HG03060 (cell line): Measurements from ENCODE around the gene CDX1.

Experiments
- ATAC-seq: cut with Tn5 transposase; IDR thresholded peaks from one replicate; pipeline ENCODE4 v1.9.1; 2021; ENCODE audit warnings: low read depth, moderate number of reproducible peaks; ENCODE audit not compliant: unreplicated experiment

CDX1 gene

DNA sequence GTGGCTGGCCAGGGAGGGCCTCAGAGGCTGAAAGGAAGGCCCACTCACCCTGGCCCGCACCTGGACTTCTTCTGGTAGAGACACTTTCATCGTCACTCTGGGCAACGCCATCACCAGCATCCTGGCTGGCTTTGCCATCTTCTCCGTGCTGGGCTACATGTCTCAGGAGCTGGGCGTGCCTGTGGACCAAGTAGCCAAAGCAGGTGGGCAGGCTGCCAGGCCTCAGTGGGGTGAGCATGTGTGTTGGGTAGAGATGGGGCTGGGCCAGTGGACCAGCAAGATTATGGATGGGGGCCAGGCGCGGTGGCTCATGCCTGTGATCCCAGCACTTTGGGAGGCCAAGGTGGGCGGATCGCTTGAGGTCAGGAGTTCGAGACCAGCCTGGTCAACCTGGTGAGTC, 35.9 kb downstream of the CDX1 start:
- no peak for ATAC-seq

DNA sequence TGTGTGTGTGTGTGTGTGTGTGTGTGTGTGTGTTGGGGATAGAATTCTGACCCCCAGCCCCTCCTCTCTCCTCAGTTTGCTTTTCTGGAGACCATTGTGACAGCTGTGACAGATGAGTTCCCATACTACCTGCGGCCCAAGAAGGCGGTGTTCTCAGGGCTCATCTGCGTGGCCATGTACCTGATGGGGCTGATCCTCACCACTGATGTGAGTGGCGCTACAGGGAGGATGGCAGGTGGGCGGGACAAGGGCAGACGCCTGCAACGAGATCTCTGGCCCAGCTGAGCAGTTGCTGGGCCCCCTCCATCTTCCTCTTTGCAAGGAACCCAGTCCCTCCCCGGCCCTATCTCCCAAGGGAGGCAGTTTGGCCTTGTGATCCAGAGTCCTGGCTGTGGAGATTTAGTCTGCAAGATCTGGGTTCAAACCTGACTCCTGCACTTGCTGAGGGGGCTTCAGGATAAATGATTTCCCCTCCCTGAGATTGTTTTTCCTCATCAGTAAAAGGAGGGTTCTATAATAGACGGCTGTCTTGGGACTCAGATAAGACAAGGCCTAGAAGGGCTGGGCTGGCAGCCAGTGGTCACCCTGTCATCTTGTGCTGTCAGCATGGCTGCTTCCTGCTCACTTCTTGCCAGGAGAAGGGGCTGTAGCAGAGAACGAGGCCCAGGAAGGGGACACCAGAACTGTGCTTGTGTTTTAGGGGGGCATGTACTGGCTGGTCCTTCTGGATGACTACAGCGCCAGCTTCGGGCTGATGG, 37.4 kb downstream of the CDX1 start:
- no peak for ATAC-seq

DNA sequence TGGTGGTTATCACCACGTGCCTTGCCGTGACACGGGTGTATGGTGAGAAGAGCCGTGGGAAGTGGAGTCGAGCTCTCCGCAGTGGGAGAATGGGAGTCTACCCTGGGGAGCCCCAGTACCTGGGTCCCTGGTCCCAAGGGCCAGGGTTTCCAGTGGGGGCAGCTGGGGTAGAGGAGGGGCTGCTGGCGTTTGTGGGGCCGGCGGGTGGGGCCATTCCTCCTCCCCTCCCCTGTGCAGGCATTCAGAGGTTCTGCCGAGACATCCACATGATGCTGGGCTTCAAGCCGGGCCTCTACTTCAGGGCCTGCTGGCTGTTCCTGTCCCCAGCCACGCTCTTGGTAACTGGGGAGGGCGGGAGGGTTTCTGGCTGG, 38.0 kb downstream of the CDX1 start:
- no peak for ATAC-seq

DNA sequence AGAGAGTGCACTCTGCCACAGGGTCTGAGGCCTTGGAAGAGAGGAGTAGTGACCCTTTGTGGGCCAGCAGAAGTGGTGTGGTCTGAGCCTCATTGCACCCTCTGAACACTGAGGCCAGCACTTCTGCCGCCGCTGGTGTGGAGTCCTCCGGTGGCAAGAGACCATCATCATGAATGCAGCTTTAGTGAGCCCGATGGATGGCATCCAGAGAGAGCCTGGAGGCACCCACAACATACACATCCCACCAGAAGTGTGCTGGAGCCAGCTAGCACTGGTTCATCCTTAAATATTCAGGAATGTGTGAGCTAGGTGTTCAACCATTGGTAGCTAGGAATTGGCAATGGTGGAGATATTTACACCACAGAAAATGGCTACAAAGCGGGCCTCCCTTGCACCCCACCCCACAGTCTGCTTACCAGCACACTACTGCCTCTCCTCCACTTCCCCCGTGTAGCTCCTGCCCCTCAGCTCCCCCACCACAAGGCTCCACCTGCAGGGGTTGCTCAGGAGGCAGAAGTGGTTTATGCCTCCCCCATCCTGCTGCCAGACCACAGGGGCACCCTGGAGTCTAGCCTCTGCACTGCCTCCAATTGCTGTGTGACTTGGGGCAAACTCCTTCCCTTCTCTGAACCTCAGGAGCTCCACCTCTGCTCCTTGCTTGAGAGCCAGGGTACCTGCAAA, 39.7 kb downstream of the CDX1 start:
- no peak for ATAC-seq

DNA sequence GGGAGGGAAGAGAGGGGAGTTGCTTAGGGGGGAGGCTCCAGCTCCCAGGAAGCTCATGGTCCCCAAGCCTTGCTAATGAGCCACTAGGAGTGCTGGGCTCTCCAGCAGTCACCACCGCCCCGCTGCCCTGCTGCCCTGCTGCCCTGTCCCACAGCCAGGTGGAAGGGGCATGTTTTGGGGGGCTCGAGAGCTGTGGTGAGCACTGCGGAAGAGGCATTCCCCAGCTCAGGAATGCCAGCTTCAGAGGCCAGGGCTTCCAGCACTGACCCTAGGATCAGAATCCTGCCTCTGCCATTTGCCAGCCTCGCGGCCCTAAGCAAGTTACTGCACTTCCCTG, 40.2 kb downstream of the CDX1 start:
- no peak for ATAC-seq

DNA sequence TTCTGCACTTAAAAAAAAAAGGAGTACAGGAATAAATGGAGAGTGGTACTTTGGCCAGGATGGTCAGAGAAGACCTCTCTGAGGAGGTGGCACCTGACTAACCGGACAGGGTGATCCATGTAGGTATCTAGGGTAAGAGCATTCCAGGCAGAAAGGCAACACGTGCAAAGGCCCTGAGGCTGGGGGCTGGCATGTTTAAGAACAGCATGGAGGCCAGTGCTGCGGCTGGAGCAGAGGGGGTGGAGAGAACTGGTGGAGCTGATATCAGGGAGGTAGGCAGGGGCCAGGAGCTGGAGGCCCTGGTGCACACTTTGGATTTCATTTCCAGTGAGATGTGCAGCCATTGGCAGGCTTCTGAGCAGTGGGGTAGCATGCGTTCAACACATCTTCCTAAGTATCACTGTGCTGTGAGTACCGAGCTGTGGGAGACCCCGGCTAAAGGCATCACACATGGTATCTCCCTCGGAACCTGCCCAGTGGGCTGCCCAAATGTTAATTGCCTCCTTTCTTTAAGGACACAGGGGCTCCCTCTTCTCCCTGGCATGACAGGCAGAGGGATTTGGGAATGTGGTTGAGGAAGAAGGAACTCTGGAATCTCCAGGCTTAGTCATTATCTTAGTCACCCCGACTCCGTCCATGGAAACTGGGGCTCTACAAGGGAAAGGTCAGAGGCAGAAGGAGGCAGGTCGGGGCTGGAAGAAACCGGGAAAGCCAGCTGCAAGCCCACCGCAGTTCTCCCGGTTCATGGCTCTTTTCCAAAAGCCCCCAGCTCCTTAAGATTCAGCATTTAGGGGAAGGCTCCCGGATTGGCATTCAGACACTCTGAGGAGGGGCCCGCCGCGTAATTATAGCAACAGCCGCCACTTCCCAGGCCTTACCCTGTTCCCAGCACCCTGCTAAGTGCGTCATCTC, 41.9 kb downstream of the CDX1 start:
- ATAC-seq, result no peak

DNA sequence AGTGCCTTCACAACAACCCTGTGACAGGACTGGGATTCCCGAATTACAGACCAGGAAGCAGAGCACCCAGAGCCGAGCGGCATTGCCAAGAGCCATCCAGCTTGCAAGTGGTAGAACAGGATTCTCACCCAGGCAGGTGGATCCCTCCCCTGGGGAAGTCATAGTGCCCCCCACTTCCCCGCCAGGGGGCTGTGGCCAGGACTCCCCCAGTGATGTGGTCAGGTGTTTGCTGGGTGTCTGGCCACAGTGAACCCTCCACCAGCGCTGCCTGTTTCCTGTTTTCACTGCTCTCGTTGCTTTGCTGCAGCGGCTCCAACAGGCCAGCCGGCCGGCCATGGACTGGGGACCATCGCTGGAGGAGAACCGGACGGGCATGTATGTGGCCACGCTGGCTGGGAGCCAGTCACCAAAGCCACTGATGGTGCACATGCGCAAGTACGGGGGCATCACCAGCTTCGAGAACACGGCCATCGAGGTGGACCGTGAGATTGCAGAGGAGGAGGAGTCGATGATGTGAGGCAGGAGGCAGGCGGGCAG, 42.6 kb downstream of the CDX1 start:
- ATAC-seq, result no peak

DNA sequence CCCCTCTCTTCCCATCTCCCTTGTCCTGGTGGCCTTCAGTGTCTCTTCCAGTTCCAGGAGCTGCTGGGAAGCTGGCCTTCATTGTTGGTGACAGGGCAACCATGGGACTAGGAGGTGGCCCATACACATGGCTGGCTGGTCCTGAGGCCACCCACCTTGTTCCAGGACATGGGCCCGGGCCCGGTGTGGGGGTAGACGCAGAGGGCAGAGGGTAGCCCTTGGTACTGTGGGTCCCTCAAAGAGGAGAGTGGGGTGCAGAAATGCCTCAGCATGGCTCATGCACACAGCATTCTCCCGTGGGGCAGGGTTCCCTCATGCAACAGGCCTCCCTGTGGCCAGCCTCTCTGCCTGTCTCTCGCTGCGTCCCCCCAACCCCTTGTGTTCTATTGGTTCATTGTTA, 44.1 kb downstream of the CDX1 start:
- no peak for ATAC-seq

DNA sequence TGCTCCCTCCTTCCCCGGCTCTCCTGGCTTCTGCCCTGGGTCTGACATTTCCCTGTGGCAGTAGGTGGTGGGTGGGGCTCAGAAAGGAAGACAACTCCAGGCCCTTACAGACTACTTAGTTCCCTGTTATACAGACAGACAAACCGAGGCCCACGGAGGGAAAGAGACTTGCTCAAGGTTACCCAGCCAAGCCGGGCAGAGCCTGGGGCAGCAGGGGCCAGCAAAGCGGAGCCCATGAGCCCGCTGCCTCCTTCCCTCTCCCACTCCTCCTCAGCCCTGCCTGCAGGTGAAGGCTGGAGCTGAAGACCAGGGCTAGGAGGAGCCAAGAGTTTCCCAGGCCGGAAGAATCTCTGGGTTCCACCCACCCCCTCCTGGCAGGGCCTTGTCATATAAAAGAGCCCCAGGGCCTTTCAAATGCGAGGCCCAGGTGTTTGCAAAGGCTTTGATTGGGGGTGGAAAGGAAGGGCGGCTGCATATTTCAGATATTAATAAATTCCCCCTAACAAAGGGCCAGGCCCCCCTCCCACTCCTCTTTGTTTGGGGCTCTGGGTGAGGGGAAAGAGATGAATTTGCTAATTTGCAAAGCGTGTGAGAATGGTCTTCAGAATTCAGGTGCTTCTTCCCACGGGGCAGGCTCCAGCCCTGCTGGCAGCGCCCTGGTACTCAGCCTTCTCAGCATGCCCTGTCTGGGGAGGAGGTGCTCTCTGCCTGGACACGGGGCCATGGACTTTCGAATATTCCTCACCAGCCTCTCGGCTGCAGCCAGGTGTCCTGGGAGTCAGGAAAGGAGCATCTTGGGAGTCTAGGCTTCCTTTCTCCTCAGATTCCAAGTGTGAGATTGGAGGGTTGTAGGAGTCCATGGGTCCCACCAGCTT, 44.8 kb downstream of the CDX1 start:
- no peak for ATAC-seq

DNA sequence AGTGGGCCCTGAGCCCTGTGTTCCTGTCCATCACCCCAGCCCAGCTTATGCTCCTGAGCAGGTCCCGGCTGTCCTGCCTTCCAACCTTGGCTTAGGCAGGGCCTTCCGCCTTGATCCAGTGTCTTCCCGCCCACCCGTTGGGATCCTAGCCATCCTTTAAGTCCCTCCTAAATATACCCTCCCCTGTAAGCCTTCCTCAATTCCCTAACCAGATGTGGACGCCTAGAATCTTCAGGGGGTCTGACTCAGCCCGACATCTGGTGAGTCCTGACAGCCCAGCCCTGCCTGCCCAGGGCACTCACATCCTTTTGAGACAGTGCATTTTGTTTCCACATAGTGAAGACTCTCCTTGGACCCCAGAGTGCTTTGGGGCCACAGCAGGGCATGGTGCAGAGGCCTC, 47.0 kb downstream of the CDX1 start:
- ATAC-seq, result no peak

DNA sequence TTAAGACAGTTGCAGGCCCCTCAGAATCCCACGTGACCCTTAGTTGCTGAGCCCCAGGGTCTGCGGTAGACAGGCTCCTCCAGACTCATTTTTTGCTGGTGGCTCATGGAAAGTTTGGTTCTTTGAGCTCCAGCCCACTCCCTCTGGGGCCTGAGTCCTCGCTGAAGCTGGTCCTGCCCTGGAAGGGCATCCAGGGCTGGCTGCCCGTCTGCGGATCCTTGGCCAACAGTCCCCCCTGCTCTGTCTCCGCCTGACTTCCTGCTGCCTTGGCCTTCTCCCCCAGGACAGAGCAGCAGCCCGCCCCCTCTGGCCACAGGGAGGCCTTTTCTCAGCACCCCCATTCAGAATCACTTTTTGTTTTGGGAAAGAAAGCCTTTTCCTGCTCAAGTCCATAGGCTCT, 47.7 kb downstream of the CDX1 start:
- no peak for ATAC-seq

DNA sequence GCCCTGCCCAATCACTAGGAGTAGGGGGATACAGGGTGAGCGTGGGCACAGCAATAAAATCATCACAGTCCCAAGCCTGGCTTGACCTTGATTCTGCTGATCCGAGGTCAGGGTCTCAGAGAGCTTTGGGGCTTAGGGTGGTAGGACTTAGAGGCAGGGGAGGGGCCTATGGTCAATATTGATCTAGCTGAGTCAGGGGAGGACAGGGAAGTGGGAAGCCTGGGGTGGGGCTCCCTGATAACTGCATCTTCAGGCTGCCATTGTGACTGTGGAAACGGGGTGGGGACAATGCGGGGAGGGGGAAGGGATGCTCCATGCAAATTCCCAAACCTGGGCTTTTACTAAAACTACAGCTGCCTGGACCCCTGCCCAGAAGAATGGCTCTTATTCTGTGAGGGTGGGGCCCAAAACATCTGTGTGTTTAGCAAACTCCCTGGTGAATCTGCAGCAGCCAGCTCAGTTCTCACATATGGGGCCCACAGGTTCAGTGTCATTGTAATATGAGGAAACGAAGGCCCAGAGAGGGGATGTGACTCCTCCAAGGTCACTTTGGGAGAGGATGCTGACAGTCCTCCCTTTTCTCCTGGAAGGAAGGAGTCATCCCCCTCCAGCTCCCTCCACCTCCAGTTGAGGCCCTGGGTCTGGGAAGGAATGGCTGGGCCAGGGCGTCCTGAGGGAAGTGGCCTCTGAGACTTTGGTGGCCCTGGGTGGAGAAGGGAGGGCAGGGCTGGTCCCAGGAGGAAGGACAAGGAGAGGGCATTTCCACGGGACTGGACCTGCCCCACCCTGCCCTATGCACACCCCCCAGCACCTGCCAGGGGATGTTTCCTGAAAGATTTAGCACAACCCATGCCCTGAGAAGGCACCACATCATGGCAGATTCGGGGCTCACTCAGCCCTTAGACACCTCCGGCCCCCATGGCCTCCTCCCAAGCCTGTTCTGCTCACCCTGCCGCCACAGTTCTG, 49.7 kb downstream of the CDX1 start:
- ATAC-seq, result no peak

DNA sequence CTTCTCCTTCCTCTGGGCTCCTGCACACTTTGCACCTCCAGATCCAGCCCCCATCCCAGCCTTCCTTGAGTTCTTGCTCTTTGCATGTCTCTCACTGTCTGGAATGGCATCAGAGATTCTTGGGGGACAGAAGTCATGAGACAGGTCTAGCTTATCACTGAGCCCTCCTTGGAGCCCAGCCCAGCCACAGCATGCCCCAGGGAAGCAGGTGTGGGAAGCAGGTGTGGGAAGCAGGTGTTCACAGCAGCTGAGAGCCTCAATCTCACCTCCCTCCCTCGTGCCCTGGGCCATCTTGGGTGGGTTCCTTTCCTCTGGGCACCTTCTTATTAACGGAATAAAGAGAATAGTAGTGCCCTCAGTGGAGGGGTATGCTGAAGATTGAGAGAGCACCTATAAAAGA, 50.5 kb downstream of the CDX1 start:
- no peak for ATAC-seq

DNA sequence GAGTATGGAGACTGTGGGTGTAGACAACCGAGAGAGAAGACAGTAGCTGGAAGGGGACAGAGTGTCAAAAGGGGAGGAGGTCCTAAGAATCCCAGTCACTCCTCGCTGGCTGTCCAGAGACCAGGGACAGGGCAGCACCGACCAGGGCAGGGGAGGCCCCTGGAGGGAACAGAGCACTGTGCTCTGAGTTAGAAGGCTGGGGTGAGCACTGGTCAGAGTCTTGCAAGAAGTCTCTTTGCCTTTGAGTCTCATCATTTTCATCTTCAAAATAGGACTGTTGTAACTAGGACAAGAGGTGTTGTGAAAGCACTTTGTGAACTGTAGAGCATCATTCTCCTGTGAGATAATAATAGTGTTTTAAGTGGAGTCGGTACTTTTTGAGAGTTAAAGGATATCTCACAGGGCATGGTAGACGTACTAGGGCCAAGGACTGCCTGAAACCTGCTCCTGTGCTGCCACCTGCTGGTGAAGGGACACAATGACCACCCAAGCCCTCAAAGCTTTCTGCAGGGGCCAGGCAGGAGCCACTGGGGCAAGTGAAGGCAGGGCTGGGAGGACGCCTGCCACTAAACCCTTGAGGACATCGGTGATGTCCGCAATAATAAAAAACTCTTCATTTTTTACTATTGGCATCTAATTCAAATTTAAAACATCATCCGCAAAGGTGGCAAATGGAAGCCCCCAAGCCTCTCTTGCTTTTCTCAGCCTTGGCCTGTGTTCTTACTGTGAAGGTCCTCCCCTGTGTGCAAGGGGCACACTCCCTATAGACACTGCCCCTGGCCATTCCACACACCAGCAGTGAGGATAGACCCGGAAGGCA, 51.5 kb downstream of the CDX1 start:
- no peak for ATAC-seq

DNA sequence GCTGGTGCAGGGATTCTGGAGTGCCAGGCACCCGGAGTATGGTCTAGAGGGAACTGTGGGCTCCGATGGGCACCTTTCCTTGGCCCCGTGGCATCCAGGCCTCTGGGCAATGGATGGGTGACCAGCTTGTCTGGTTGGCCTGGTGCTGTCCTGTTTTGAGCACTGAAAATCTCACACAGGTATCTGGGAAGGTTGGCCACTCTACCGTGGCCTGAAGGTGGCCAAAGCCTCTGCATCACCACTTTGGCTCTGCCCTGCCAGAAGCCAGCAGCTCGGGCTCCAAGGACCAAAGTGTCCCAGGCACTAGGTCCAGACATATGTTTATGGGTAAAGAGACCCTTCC, 52.1 kb downstream of the CDX1 start:
- ATAC-seq, result no peak

DNA sequence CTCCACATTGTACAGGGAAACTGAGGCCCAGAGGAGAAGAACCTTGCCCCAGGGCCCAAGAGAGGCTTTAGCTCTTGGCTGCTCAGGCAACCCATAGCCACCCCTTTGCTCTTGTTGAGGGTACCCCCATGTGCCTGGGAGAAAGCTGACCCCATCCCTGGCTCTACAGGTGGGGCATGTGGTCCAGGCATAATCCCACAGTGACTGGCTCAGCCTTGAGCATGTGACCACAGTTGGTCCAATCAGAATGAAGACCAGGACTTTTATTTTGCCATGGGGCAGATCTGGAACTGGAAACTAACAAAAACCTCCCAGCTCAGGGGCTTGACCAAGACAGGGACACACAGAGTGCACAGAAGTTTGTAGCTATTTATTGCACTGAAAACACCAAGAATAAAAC, 52.6 kb downstream of the CDX1 start:
- ATAC-seq, result no peak

DNA sequence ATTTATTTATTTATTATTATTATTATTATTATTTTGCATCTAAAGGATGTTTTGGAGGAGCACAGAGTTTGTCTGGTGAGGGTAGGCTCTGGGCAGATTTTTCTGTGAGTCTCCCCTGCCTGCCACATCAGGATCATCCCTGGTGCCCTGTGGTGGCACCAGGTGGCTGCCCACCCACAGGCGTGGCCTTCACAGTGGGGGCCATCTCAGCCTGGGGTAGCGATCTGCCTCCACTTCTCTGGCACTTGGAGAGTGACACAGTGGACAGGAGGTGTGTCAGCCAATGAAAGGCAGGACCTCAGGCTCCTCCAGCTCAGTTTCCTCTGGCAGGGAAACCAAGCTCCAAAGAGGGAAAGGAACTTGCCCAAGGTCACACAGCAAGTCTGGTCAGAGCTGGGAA, 53.3 kb downstream of the CDX1 start:
- no peak for ATAC-seq

DNA sequence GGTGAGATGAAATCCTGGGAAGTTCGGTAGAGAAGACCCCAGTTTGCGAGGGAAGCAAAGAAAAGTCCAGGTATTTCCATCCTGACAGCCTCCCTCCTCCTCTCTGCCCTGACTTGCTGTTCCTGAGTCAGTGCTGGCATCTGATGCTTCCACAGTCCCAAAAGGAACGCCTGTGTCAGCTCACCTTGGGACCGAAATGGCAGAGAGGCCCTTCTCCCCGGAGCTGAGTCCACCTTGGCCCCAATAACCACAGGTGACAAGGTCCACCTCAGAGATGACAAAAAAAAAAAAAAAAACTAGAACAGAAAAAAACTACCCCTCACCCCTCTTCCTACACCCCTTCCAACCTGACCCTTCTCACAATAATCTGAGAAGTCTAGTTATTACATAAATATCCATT, 54.9 kb downstream of the CDX1 start:
- no peak for ATAC-seq

DNA sequence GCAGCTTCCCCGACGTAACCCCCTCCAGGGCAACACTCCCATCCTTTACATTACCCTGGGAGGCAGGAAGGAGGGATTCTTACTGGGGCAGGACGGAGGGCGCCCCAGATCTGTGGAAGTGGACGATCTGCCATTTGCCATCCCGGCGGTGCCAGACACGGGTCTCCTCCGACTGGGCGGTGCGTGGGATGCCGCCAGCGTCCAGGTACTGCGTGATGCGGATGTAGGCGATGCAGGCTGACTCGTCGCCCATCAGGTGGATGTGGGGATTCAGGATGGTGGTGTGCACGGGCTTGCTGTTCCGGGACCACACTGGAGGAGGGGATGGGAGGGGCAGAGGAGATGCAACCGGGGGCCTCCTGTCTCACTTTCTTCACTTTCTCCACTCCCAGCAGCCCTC, 56.3 kb downstream of the CDX1 start:
- no peak for ATAC-seq
